ENCODE data around the gene LRP11. TPM values are rescaled to one million over a fixed set of nuclear protein-coding genes. Genes with fewer than 3 reads are reported as not detected.

LRP11 gene
- total RNA-seq = 167 and 205 TPM in 2 replicates

GRCh38 chr6:149863698-149864577, at the start of gene LRP11:
Gene LRP11 (minus strand): TSS chr6:149864359. CDS start chr6:149864020, 339 bp downstream.

GRCh38 chr6:149897855-149898744, 33.9 kb upstream of the LRP11 start, which contains the start of gene RAET1E:
Gene RAET1E (minus strand): TSS chr6:149898113. CDS start chr6:149890901, 7,212 bp downstream.

Other genes with a start within 250 kb of the LRP11 start
- 34.5 and 36.8 TPM in 2 replicates for gene KATNA1, start 215.6 kb downstream of the LRP11 start, total RNA-seq
- 10.9 and 18.9 TPM in 2 replicates for gene LATS1, start 146.3 kb downstream of the LRP11 start, total RNA-seq
- gene NUP43, start 117.8 kb downstream of the LRP11 start, total RNA-seq = 20.5 and 24.8 TPM in 2 replicates
- gene PCMT1, start 114.6 kb downstream of the LRP11 start, total RNA-seq = 104 and 127 TPM in 2 replicates
- 15.0 and 18.5 TPM in 2 replicates for gene RAET1E, start 33.8 kb upstream of the LRP11 start, total RNA-seq
- 23.8 and 65.6 TPM in 2 replicates for gene RAET1G, start 58.8 kb upstream of the LRP11 start, total RNA-seq
- gene ULBP2, start 77.7 kb upstream of the LRP11 start, total RNA-seq = 8.2 and 10.7 TPM in 2 replicates
- gene ULBP1, start 99.6 kb upstream of the LRP11 start, total RNA-seq = 2.7 and 9.6 TPM in 2 replicates
- gene RAET1L, start 161.2 kb upstream of the LRP11 start, total RNA-seq = 5.1 and 9.3 TPM in 2 replicates
- 6.5 and 9.8 TPM in 2 replicates for gene ULBP3, start 204.8 kb upstream of the LRP11 start, total RNA-seq

All from nasal cavity respiratory epithelium epithelial cell of viscerocranial mucosa (primary cell).